Skin of body (tissue), 2 donors: ENCODE results near the gene TRIM26. TPM values are rescaled to one million over a fixed set of nuclear protein-coding genes. Genes with fewer than 3 reads are reported as not detected.
"Not testable (repeated sequence)": the region's sequence is repeated elsewhere in the genome, so short reads cannot be mapped to it uniquely, and the experiment has no call there.

ENCODE experiments used
- DNase-seq: peaks from one replicate; lab custom pipeline; 2025; lab: John Stamatoyannopoulos, UW
- total RNA-seq: library from RNA; depleted of rRNA; stranded (reverse); fragments of >200 nt; gene quantifications from one replicate; pipeline ENCODE4 v1.2.3, GENCODE V29; 2014

TRIM26 gene
- total RNA-seq, 1 donor from 2014 or later = 18.9 TPM

GRCh38 chr6:30154709-30155519 is 58.3 kb downstream of the TRIM26 start:
- DNase-seq = no peak

GRCh38 chr6:30154061-30154460 is 59.1 kb downstream of the TRIM26 start:
- no peak for DNase-seq

GRCh38 chr6:30152910-30153610 is 60.1 kb downstream of the TRIM26 start:
- DNase-seq = no peak

- no peak for DNase-seq
These were observed 61.1 kb downstream of the TRIM26 start for GRCh38 chr6:30152016-30152673.

- DNase-seq = no peak
These were observed 61.6 kb downstream of the TRIM26 start for GRCh38 chr6:30151580-30151979.

- no peak for DNase-seq
These were observed 62.4 kb downstream of the TRIM26 start for GRCh38 chr6:30150671-30151395.

GRCh38 chr6:30149858-30150550 is 63.2 kb downstream of the TRIM26 start:
- no peak for DNase-seq

GRCh38 chr6:30149234-30149633 is 64.0 kb downstream of the TRIM26 start:
- no peak for DNase-seq

- DNase-seq = no peak
These were observed 66.1 kb downstream of the TRIM26 start for GRCh38 chr6:30147096-30147495.

- DNase-seq = no peak
These were observed 67.4 kb downstream of the TRIM26 start for GRCh38 chr6:30145818-30146217.

GRCh38 chr6:30144811-30145210 is 68.4 kb downstream of the TRIM26 start:
- DNase-seq = no peak

- DNase-seq = no peak
These were observed 69.4 kb downstream of the TRIM26 start for GRCh38 chr6:30143780-30144179.

GRCh38 chr6:30142665-30143064 is 70.5 kb downstream of the TRIM26 start:
- DNase-seq = no peak

GRCh38 chr6:30140240-30140639 is 73.0 kb downstream of the TRIM26 start:
- DNase-seq = not testable (repeated sequence)

- no peak for DNase-seq
These were observed 76.5 kb downstream of the TRIM26 start for GRCh38 chr6:30136570-30137286.

GRCh38 chr6:30135757-30136156 is 77.4 kb downstream of the TRIM26 start, which contains the start of gene TRIM40:
Gene TRIM40, plus strand, starts transcription at chr6:30136140. Its CDS starts 897 bp downstream, at chr6:30137037.
- no peak for DNase-seq

GRCh38 chr6:30135147-30135546 is 78.1 kb downstream of the TRIM26 start:
- DNase-seq = no peak
